ENCODE results near the gene DDX10.

The DDX10 gene

GRCh38 chr11:108922241-108922640 is 257.4 kb downstream of the DDX10 start:
- TF ChIP-seq CTCF (IDR thresholded peaks at IDR 0.05; ENCODE audit: low read depth, low read length) (no peak), MYC (IDR thresholded peaks at IDR 0.05; ENCODE audit: low read depth, low read length) (no peak), MAX (IDR thresholded peaks at IDR 0.05; ENCODE audit: low read depth, low read length) (no peak), POLR2A (IDR thresholded peaks at IDR 0.05; ENCODE audit: extremely low read depth, insufficient read length) (no peak)
- H3K4me3 ChIP-seq (ENCODE audit: low read depth, low read length): no peak overlapping the region
- DNase-seq (ENCODE audit: low read depth): no peak

GRCh38 chr11:108923413-108923812 is 258.5 kb downstream of the DDX10 start:
- no peak overlapping the region for H3K4me3 ChIP-seq (ENCODE audit: low read depth, low read length)
- DNase-seq (ENCODE audit: low read depth): no peak
- TF ChIP-seq MAX (IDR thresholded peaks at IDR 0.05; ENCODE audit: low read depth, low read length) (no peak), CTCF (IDR thresholded peaks at IDR 0.05; ENCODE audit: low read depth, low read length) (no peak), MYC (IDR thresholded peaks at IDR 0.05; ENCODE audit: low read depth, low read length) (no peak), POLR2A (IDR thresholded peaks at IDR 0.05; ENCODE audit: extremely low read depth, insufficient read length) (no peak)

- DNase-seq (ENCODE audit: low read depth): no peak
- TF ChIP-seq CTCF (IDR thresholded peaks at IDR 0.05; ENCODE audit: low read depth, low read length): no peak
- no peak for TF ChIP-seq POLR2A (IDR thresholded peaks at IDR 0.05; ENCODE audit: extremely low read depth, insufficient read length)
- no peak for TF ChIP-seq MAX (IDR thresholded peaks at IDR 0.05; ENCODE audit: low read depth, low read length)
- no peak for TF ChIP-seq MYC (IDR thresholded peaks at IDR 0.05; ENCODE audit: low read depth, low read length)
- H3K4me3 ChIP-seq (ENCODE audit: low read depth, low read length): no peak overlapping the region
These were observed 261.4 kb downstream of the DDX10 start for GRCh38 chr11:108926171-108926840.

GRCh38 chr11:108926841-108927577 is 262.1 kb downstream of the DDX10 start:
- TF ChIP-seq MAX (IDR thresholded peaks at IDR 0.05; ENCODE audit: low read depth, low read length) (no peak), POLR2A (IDR thresholded peaks at IDR 0.05; ENCODE audit: extremely low read depth, insufficient read length) (no peak), MYC (IDR thresholded peaks at IDR 0.05; ENCODE audit: low read depth, low read length) (no peak), CTCF (IDR thresholded peaks at IDR 0.05; ENCODE audit: low read depth, low read length) (no peak)
- no peak for DNase-seq (ENCODE audit: low read depth)
- H3K4me3 ChIP-seq (ENCODE audit: low read depth, low read length): no peak overlapping the region

GRCh38 chr11:108927791-108928545 is 263.1 kb downstream of the DDX10 start:
- H3K4me3 ChIP-seq (ENCODE audit: low read depth, low read length): no peak overlapping the region
- no peak for DNase-seq (ENCODE audit: low read depth)
- TF ChIP-seq MYC (IDR thresholded peaks at IDR 0.05; ENCODE audit: low read depth, low read length) (no peak), CTCF (IDR thresholded peaks at IDR 0.05; ENCODE audit: low read depth, low read length) (no peak), POLR2A (IDR thresholded peaks at IDR 0.05; ENCODE audit: extremely low read depth, insufficient read length) (no peak), MAX (IDR thresholded peaks at IDR 0.05; ENCODE audit: low read depth, low read length) (no peak)

Data from NB4 (cell line).